ENCODE measurements around the gene ARHGAP42. TPM values are rescaled to one million over a fixed set of nuclear protein-coding genes. Genes with fewer than 3 reads are reported as not detected.
"Not testable (repeated sequence)": the region's sequence is repeated elsewhere in the genome, so short reads cannot be mapped to it uniquely, and the experiment has no call there.

The ARHGAP42 gene
- total and polyA plus RNA-seq, 10 of the 15 experiments (the other 5 are each of a cell fraction or from before 2014, with no cell fraction given): 1.8 to 6.3 (median 3.2) TPM

DNA sequence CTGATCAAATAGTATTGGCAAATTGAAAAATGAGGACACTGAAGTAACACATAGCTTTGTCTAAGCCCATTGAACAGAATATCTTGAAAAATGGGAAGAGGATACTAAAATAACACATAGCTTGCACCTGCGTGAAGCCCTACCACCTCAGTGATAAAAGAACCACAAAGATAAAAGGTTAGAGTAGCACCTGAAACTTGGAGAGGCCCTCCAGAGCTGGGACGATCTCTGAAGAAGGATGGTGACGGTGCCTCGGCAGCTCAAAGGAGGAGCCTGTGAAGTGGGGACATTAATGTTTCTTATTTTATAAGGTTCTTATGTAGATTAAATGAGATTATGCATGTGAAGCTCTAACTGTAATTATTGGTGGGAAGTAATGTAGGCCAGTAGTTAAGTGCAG is 23.1 kb upstream of the ARHGAP42 start (continued):
- TF ChIP-seq, protein P1, sequence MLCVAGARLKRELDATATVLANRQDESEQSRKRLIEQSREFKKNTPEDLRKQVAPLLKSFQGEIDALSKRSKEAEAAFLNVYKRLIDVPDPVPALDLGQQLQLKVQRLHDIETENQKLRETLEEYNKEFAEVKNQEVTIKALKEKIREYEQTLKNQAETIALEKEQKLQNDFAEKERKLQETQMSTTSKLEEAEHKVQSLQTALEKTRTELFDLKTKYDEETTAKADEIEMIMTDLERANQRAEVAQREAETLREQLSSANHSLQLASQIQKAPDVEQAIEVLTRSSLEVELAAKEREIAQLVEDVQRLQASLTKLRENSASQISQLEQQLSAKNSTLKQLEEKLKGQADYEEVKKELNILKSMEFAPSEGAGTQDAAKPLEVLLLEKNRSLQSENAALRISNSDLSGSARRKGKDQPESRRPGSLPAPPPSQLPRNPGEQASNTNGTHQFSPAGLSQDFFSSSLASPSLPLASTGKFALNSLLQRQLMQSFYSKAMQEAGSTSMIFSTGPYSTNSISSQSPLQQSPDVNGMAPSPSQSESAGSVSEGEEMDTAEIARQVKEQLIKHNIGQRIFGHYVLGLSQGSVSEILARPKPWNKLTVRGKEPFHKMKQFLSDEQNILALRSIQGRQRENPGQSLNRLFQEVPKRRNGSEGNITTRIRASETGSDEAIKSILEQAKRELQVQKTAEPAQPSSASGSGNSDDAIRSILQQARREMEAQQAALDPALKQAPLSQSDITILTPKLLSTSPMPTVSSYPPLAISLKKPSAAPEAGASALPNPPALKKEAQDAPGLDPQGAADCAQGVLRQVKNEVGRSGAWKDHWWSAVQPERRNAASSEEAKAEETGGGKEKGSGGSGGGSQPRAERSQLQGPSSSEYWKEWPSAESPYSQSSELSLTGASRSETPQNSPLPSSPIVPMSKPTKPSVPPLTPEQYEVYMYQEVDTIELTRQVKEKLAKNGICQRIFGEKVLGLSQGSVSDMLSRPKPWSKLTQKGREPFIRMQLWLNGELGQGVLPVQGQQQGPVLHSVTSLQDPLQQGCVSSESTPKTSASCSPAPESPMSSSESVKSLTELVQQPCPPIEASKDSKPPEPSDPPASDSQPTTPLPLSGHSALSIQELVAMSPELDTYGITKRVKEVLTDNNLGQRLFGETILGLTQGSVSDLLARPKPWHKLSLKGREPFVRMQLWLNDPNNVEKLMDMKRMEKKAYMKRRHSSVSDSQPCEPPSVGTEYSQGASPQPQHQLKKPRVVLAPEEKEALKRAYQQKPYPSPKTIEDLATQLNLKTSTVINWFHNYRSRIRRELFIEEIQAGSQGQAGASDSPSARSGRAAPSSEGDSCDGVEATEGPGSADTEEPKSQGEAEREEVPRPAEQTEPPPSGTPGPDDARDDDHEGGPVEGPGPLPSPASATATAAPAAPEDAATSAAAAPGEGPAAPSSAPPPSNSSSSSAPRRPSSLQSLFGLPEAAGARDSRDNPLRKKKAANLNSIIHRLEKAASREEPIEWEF (IDR thresholded peaks at IDR 0.05; ENCODE audit: insufficient replicate concordance, low read depth, low read length): no peak
- TF ChIP-seq ZNF274 (IDR thresholded peaks at IDR 0.05; ENCODE audit: insufficient read depth, insufficient read length): no peak

DNA sequence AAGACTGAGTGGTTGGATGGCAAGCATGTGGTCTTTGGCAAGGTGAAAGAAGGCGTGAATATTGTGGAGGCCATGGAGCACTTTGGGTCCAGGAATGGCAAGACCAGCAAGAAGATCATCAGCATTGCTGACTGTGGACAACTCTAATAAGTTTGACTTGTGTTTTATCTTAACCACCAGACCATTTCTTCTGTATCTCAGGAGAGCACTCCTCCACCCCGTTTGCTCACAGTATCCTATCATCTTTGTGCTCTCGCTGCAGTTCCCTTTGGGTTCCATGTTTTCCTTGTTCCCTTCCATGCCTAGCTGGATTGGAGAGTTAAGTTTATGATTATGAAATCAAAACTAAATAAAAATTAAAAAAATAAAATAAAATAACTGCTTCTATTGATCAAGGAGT is 20.3 kb upstream of the ARHGAP42 start:
- H3K9ac ChIP-seq (ENCODE audit: control insufficient read depth, insufficient read depth, low read length); H3K4me3 ChIP-seq; SMC1A ChIA-PET (ENCODE audit: uncharacterized antibody, unreplicated experiment); H4K20me1 ChIP-seq (ENCODE audit: control insufficient read depth, insufficient read depth); intact Hi-C loops (cut with micrococcal nuclease; ENCODE audit: unreplicated experiment); H3K79me2 ChIP-seq (ENCODE audit: control insufficient read depth, insufficient read depth, low read length); H3K27ac ChIP-seq (ENCODE audit: control insufficient read depth, insufficient read depth); H3K9me3 ChIP-seq (replicated peaks; ENCODE audit: control insufficient read depth, insufficient read depth, low read length); H3K4me1 ChIP-seq (ENCODE audit: control insufficient read depth, insufficient read depth, low read length); H3K4me2 ChIP-seq (ENCODE audit: control insufficient read depth, insufficient read depth); RAD21 ChIA-PET (ENCODE audit: unreplicated experiment); BruUV-seq (replicated peaks); H3K27me3 ChIP-seq (replicated peaks in 1 of 2; ENCODE audit: control insufficient read depth in 2 of 2, insufficient read depth in 2 of 2, low read length in 1 of 2); ATAC-seq; CTCF ChIA-PET; in situ Hi-C loops (cut with MboI); H3K36me3 ChIP-seq (ENCODE audit: control insufficient read depth in 2 of 2, insufficient read depth in 2 of 2, low read length in 1 of 2); DNase-seq (ENCODE audit: low read depth, low spot score); FAIRE-seq; POLR2A ChIA-PET; H2AFZ ChIP-seq (ENCODE audit: control insufficient read depth, low read depth, low read length): not testable (repeated sequence)
- WGBS (ENCODE audit: insufficient coverage, insufficient replicate concordance, low lambda C conversion rate, missing lambda C conversion rate): 93% methylated on average over 3 of the region's 3 CpGs

Measured in GM12878 (cell line).